K562 (cell line): ENCODE data around the gene DTYMK. TPM values are rescaled to one million over a fixed set of nuclear protein-coding genes. Genes with fewer than 3 reads are reported as not detected.

ENCODE experiments used
- DMBX1 ChIP-seq: fragments of 250-450 bp; sonication (Bioruptor Pico); IDR thresholded peaks from 2 replicates; pipeline ENCODE4 v1.8.0; 2022; ENCODE audit warnings: inconsistent platforms, mild to moderate bottlenecking, moderate library complexity, borderline replicate concordance
- ETV1 ChIP-seq: fragments of 450-650 bp; conservative IDR thresholded peaks from 2 replicates; pipeline ENCODE4 v1.6.1; 2016; ENCODE audit warnings: missing genetic modification characterization, control low read depth, low read depth, missing compliant biosample characterization
- MAZ ChIP-seq, 2 experiments: fragments of 450-650 bp in 1 of 2; sonication (generic) in 1 of 2; formaldehyde crosslinking; IDR thresholded peaks in 1 of 2; conservative IDR thresholded peaks in 1 of 2; 2 replicates each; pipeline versions ENCODE4 v1.4.0 to v1.5.0; 2020; ENCODE audit warnings: mild to moderate bottlenecking in 1 of 2, missing genetic modification reagents in 1 of 2
- NCOA4 ChIP-seq: fragments of 450-650 bp; IDR thresholded peaks from 2 replicates; pipeline ENCODE4 v1.6.1; 2018; ENCODE audit warnings: mild to moderate bottlenecking; ENCODE audit not compliant: partially characterized antibody
- NONO ChIP-seq, 2 experiments: fragments of 200-400 bp in 1 of 2; fragments of 450-650 bp in 1 of 2; formaldehyde crosslinking in 1 of 2; IDR thresholded peaks; 2 replicates each; pipeline ENCODE4 v1.6.1; 2017; ENCODE audit warnings: low read depth in 2 of 2, mild to moderate bottlenecking in 2 of 2, moderate library complexity in 2 of 2, low read length in 1 of 2
- NR2C2 ChIP-seq, 2 experiments: fragments of 200-800 bp in 1 of 2; sonication (Bioruptor generic) in 1 of 2; sonication (generic) in 1 of 2; formaldehyde crosslinking in 1 of 2; IDR thresholded peaks; 2 replicates each; pipeline versions ENCODE4 v1.6.1 to v1.8.0; 2016 to 2022; ENCODE audit warnings: mild to moderate bottlenecking in 1 of 2, missing compliant biosample characterization in 1 of 2, missing genetic modification characterization in 1 of 2, missing genetic modification reagents in 1 of 2
- PHF20 ChIP-seq: fragments of 450-650 bp; IDR thresholded peaks from 2 replicates; pipeline ENCODE4 v1.6.1; 2018; ENCODE audit not compliant: partially characterized antibody
- POLR2A ChIP-seq: fragments of 450-650 bp; conservative IDR thresholded peaks from 2 replicates; pipeline ENCODE4 v1.6.1; 2016
- RB1 ChIP-seq: fragments of 450-650 bp; IDR thresholded peaks from 2 replicates; pipeline ENCODE4 v1.6.1; 2017; ENCODE audit warnings: low read depth, mild to moderate bottlenecking
- SAFB2 ChIP-seq: fragments of 200-400 bp; formaldehyde crosslinking; IDR thresholded peaks from 2 replicates; pipeline ENCODE4 v1.6.1; 2018; ENCODE audit warnings: borderline replicate concordance, low read length, low read depth, moderate library complexity; ENCODE audit not compliant: severe bottlenecking
- SUPT5H ChIP-seq: fragments of 450-650 bp; IDR thresholded peaks from 2 replicates; pipeline ENCODE4 v1.6.1; 2016
- ZBTB7A ChIP-seq: IDR thresholded peaks from 2 replicates; pipeline ENCODE4 v1.6.1; 2011; ENCODE audit warnings: low read depth, mild to moderate bottlenecking, low read length, moderate library complexity, borderline replicate concordance; ENCODE audit not compliant: control insufficient read depth
- ZFX ChIP-seq: sonication (generic); formaldehyde crosslinking; IDR thresholded peaks from 2 replicates; pipeline ENCODE4 v1.8.0; 2022; ENCODE audit warnings: mild to moderate bottlenecking, missing genetic modification reagents, moderate library complexity
- ZNF511 ChIP-seq: sonication (generic); formaldehyde crosslinking; IDR thresholded peaks from 2 replicates; pipeline ENCODE4 v1.8.0; 2022; ENCODE audit warnings: mild to moderate bottlenecking, missing genetic modification reagents
- ZNF644 ChIP-seq: fragments of 200-800 bp; sonication (Bioruptor generic); IDR thresholded peaks from 2 replicates; pipeline ENCODE4 v1.6.1; 2016; ENCODE audit warnings: low read depth, missing genetic modification characterization, missing compliant biosample characterization
- ZNF766 ChIP-seq: fragments of 200-800 bp; sonication (Bioruptor generic); conservative IDR thresholded peaks from 2 replicates; pipeline ENCODE4 v1.6.1; 2016; ENCODE audit warnings: missing genetic modification characterization, missing compliant biosample characterization
- polyA plus RNA-seq, 8 experiments: library from polyadenylated mRNA; depleted of rRNA in 4 of 8; stranded (reverse) in 5 of 8; unstranded in 3 of 8; fragments of >200 nt; fragmentation: Nextera tagmentation in 2 of 8; fragmentation: Illumina TruSeq in 1 of 8; extraction: Ambion mirVana in 2 of 8; extraction: Trizol in 1 of 8; gene quantifications; 2 replicates each; pipeline versions ENCODE4 v1.2.1 to v1.2.3, GENCODE V29; 2011 to 2014; ENCODE audit warnings: inconsistent platforms in 1 of 8, missing spikeins in 1 of 8
- total RNA-seq, 7 experiments: library from RNA; depleted of rRNA in 6 of 7; stranded (reverse); fragments of >200 nt in 6 of 7; fragmentation: Illumina TruSeq in 2 of 7; extraction: Trizol in 2 of 7; gene quantifications; 2 replicates each; pipeline versions ENCODE4 v1.2.1 to v1.2.3, GENCODE V29; 2011 to 2021; ENCODE audit warnings: low replicate concordance in 1 of 7
- TF ChIP-seq, protein P1 (sequence below): sonication (generic); formaldehyde crosslinking; IDR thresholded peaks from 2 replicates; pipeline ENCODE4 v1.8.1; 2023; ENCODE audit warnings: mild to moderate bottlenecking, missing genetic modification reagents
- TF ChIP-seq, protein P2 (sequence below): fragments of 150-350 bp; conservative IDR thresholded peaks from 2 replicates; pipeline ENCODE4 v1.6.1; 2014; ENCODE audit warnings: low read length
- TF ChIP-seq, protein P3 (sequence below): fragments of 450-650 bp; IDR thresholded peaks from 2 replicates; pipeline ENCODE4 v1.6.1; 2017; ENCODE audit warnings: mild to moderate bottlenecking, moderate library complexity

Gene DTYMK
- total and polyA plus RNA-seq, 9 of the 15 experiments (the other 6 are each of a cell fraction or from before 2014, with no cell fraction given) = 8.2 to 85.0 (median 47.9) TPM

DNA sequence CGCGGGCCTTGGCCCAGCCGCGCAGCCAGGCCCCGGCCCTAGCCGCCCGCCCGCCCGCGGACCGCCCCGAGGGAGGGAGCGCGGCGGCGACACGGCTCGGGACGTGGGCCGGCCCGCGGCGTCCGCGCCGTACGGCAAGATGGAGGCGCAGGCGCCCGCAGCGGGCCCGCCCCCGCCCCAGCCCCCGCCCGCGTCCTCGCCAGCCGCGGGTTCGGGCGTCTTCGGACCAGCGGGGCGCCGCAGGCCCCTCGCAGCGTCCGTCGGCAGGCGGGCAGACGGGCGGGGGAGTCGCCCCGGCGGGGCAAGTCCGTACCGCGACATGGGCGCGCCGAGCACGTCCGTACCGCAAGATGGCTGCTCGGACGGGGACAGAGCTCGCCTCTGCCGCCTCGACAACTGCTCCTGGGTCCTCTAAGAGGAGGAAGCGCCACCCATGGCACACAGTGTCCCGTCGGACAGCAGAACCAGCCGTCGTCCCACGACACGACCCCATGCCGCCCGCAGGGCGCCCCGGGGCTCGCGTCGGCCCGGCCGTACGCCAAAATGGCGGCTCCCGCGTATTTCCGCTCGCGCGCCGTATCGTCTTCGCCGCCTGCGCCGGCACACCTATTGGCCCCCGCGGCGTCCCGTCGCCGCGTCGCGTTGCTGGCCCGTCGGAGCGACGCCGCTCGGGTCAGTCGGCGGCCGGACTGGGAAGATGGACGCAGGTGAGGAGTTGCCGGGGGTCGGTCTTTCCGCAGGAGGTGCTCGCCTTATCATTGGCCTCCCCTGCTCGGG is 49.4 kb downstream of the DTYMK start, which contains the start of the genes ATG4B and THAP4 (continued):
- TF ChIP-seq, protein P1, sequence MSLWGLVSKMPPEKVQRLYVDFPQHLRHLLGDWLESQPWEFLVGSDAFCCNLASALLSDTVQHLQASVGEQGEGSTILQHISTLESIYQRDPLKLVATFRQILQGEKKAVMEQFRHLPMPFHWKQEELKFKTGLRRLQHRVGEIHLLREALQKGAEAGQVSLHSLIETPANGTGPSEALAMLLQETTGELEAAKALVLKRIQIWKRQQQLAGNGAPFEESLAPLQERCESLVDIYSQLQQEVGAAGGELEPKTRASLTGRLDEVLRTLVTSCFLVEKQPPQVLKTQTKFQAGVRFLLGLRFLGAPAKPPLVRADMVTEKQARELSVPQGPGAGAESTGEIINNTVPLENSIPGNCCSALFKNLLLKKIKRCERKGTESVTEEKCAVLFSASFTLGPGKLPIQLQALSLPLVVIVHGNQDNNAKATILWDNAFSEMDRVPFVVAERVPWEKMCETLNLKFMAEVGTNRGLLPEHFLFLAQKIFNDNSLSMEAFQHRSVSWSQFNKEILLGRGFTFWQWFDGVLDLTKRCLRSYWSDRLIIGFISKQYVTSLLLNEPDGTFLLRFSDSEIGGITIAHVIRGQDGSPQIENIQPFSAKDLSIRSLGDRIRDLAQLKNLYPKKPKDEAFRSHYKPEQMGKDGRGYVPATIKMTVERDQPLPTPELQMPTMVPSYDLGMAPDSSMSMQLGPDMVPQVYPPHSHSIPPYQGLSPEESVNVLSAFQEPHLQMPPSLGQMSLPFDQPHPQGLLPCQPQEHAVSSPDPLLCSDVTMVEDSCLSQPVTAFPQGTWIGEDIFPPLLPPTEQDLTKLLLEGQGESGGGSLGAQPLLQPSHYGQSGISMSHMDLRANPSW (CRISPR knock-in tag) = no peak
- peak; percentile 75; the same call in 1 of the 2 replicates for TF ChIP-seq NR2C2 (CRISPR knock-in tag; IDR thresholded peaks at IDR 0.05)
- TF ChIP-seq NR2C2 (tag; IDR thresholded peaks at IDR 0.05) = peak; percentile 96
- TF ChIP-seq DMBX1 (CRISPR knock-in tag) = peak; percentile 53; the same call in 1 of the 2 replicates
- peak; percentile 64; the same call in 1 of the 2 replicates for TF ChIP-seq ZNF644
- peak; percentile 59; the same call in 1 of the 2 replicates for TF ChIP-seq RB1
- peak; percentile 43; the same call in 1 of the 2 replicates for TF ChIP-seq ETV1
- peak; percentile 73 for TF ChIP-seq ZFX (CRISPR knock-in tag)
- no peak for TF ChIP-seq SAFB2
- TF ChIP-seq NONO (IDR thresholded peaks at IDR 0.05; ENCODE audit: low read depth in 2 of 2, low read length in 1 of 2) = peak in 1 of 2 experiments; percentile 34; a peak in 1 of 4 replicates
- TF ChIP-seq, protein P2, sequence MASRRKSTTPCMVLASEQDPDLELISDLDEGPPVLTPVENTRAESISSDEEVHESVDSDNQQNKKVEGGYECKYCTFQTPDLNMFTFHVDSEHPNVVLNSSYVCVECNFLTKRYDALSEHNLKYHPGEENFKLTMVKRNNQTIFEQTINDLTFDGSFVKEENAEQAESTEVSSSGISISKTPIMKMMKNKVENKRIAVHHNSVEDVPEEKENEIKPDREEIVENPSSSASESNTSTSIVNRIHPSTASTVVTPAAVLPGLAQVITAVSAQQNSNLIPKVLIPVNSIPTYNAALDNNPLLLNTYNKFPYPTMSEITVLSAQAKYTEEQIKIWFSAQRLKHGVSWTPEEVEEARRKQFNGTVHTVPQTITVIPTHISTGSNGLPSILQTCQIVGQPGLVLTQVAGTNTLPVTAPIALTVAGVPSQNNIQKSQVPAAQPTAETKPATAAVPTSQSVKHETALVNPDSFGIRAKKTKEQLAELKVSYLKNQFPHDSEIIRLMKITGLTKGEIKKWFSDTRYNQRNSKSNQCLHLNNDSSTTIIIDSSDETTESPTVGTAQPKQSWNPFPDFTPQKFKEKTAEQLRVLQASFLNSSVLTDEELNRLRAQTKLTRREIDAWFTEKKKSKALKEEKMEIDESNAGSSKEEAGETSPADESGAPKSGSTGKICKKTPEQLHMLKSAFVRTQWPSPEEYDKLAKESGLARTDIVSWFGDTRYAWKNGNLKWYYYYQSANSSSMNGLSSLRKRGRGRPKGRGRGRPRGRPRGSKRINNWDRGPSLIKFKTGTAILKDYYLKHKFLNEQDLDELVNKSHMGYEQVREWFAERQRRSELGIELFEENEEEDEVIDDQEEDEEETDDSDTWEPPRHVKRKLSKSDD = 0 out of 2 replicates have a peak, but pooled peaks have one; percentile 37
- TF ChIP-seq ZNF511 (CRISPR knock-in tag) = peak; percentile 55; the same call in 1 of the 2 replicates
- peak; percentile 57 for TF ChIP-seq POLR2A
- TF ChIP-seq SUPT5H = peak; percentile 60
- TF ChIP-seq, protein P3, sequence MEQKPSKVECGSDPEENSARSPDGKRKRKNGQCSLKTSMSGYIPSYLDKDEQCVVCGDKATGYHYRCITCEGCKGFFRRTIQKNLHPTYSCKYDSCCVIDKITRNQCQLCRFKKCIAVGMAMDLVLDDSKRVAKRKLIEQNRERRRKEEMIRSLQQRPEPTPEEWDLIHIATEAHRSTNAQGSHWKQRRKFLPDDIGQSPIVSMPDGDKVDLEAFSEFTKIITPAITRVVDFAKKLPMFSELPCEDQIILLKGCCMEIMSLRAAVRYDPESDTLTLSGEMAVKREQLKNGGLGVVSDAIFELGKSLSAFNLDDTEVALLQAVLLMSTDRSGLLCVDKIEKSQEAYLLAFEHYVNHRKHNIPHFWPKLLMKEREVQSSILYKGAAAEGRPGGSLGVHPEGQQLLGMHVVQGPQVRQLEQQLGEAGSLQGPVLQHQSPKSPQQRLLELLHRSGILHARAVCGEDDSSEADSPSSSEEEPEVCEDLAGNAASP = no peak
- TF ChIP-seq ZNF766 (CRISPR knock-in tag) = peak; percentile 88
- TF ChIP-seq MAZ (CRISPR knock-in tag; conservative IDR thresholded peaks at IDR 0.05 in 1 of 2, IDR thresholded peaks at IDR 0.05 in 1 of 2) = peak; percentile 69 to 82; a peak in 3 of 4 replicates
- TF ChIP-seq PHF20 = peak; percentile 61
- TF ChIP-seq ZBTB7A = no peak
- TF ChIP-seq NCOA4 = no peak
